Gastroesophageal sphincter (tissue), 4 donors: ENCODE data around the gene UGT1A8. TPM values are rescaled to one million over a fixed set of nuclear protein-coding genes. Genes with fewer than 3 reads are reported as not detected.
"Not testable (repeated sequence)": the region's sequence is repeated elsewhere in the genome, so short reads cannot be mapped to it uniquely, and the experiment has no call there.

ENCODE experiments used
- ATAC-seq: fragments of 150-250 bp; one replicate; pipeline ENCODE4 v1.9.1; 2016; ENCODE audit warnings: mild to moderate bottlenecking, moderate library complexity
- H3K27ac ChIP-seq, 4 donors: fragments of 200-600 bp; sonication (generic) in 3 of 4; 1 replicate in 3 of 4; 2 replicates in 1 of 4; pipeline ENCODE4 v1.5.1; 2016 to 2019
- H3K27me3 ChIP-seq: fragments of 200-600 bp; sonication (generic); one replicate; pipeline ENCODE4 v1.5.1; 2019
- H3K36me3 ChIP-seq, 2 donors: fragments of 200-600 bp; sonication (generic); one replicate each; pipeline ENCODE4 v1.5.1; 2019; ENCODE audit warnings: control low read depth in 1 of 2
- H3K4me1 ChIP-seq, 3 donors: fragments of 200-600 bp; sonication (generic); 1 replicate in 2 of 3; 2 replicates in 1 of 3; pipeline ENCODE4 v1.5.1; 2016 to 2019; ENCODE audit warnings: control low read depth in 2 of 3
- H3K4me3 ChIP-seq, 2 donors: fragments of 200-600 bp; sonication (generic); one replicate each; pipeline ENCODE4 v1.5.1; 2019; ENCODE audit warnings: mild to moderate bottlenecking in 1 of 2, moderate library complexity in 1 of 2
- H3K9me3 ChIP-seq, 3 donors: fragments of 200-600 bp; sonication (generic); one replicate each; pipeline ENCODE4 v1.5.1; 2017 to 2019; ENCODE audit warnings: control low read depth in 2 of 3
- EP300 ChIP-seq: sonication (generic); formaldehyde crosslinking; IDR thresholded peaks from one replicate; pipeline ENCODE4 v1.6.1; 2017; ENCODE audit warnings: antibody characterized with exemption, mild to moderate bottlenecking
- POLR2A ChIP-seq, 2 donors: fragments of 450-650 bp; IDR thresholded peaks; one replicate each; pipeline ENCODE4 v1.6.1; 2017; ENCODE audit warnings: antibody characterized with exemption in 2 of 2, mild to moderate bottlenecking in 2 of 2, moderate library complexity in 1 of 2
- POLR2AphosphoS5 ChIP-seq: sonication (generic); formaldehyde crosslinking; IDR thresholded peaks from one replicate; pipeline ENCODE4 v1.6.1; 2017; ENCODE audit warnings: antibody characterized with exemption
- WGBS, 2 donors: methylation state at CpG; one replicate each; pipeline ENCODE4 v1.1.5; 2018; ENCODE audit warnings: low coverage in 1 of 2; 5-methylcytosine and 5-hydroxymethylcytosine counted together
- total RNA-seq, 4 donors: library from RNA; depleted of rRNA; stranded (reverse); fragments of >200 nt; gene quantifications; one replicate each; pipeline ENCODE4 v1.1.0, GENCODE V29; 2016
- TF ChIP-seq, protein P1 (sequence below), 4 experiments: fragments of 200-600 bp in 2 of 4; fragments of 450-650 bp in 2 of 4; sonication (generic) in 1 of 4; IDR thresholded peaks; one replicate each; pipeline ENCODE4 v1.5.1; 2017 to 2019; ENCODE audit warnings: antibody characterized with exemption in 4 of 4, mild to moderate bottlenecking in 2 of 4, moderate library complexity in 2 of 4

The UGT1A8 gene
- total RNA-seq, 4 donors from 2014 or later, result not detected

DNA sequence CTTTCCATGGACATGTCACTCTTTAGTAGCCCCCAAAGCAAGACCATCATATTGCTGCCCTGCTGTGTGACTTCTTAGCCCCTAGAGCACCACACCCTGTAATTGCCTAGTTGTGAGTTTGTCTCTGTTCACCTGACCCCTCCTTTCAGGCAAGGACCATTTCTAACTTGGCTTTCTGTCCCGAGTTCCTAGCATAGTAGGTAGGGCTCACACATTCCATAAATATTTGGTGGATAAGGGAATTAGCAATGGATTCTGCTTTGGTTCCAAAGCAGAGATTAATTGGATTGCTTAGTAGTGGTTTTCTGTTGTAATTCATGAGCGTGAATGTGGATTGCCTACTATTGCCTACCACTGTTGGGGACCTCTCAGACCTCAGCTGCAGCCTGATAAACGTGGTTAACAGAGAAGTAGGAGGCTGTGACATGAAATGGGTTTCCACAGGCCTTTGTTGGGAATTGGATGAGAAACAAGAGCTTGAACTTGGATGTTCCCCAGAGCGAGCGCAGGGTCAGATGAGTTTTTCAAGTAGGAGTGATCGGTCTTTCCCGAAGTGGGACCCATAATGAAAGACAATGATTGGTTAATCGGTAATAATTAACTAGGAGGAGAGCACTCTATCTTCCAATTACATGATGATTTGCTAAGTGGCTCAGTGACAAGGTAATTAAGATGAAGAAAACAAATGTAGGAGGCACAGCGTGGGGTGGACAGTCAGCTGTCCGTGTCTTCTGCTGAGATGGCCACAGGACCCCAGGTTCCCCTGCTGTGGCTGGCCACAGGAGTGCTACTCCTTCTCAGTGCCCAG lies 129.2 kb downstream of the UGT1A8 start:
- Histone ChIP-seq H3K4me3 (no peak overlapping the region), H3K36me3 (no peaks in the 10 kb centered on the region), H3K9me3 (no peaks in the 10 kb centered on the region), H3K4me1 (no peaks in the 10 kb centered on the region), H3K27ac (no peak overlapping the region), H3K27me3 (peaks cover 3% of the 10 kb centered on the region)
- WGBS, 2 donors, result 84 to 86% methylated on average over 7 to 9 of the region's 10 CpGs
- TF ChIP-seq POLR2AphosphoS5, result no peak
- TF ChIP-seq POLR2A (IDR thresholded peaks at IDR 0.05), result no peak
- TF ChIP-seq, protein P1, sequence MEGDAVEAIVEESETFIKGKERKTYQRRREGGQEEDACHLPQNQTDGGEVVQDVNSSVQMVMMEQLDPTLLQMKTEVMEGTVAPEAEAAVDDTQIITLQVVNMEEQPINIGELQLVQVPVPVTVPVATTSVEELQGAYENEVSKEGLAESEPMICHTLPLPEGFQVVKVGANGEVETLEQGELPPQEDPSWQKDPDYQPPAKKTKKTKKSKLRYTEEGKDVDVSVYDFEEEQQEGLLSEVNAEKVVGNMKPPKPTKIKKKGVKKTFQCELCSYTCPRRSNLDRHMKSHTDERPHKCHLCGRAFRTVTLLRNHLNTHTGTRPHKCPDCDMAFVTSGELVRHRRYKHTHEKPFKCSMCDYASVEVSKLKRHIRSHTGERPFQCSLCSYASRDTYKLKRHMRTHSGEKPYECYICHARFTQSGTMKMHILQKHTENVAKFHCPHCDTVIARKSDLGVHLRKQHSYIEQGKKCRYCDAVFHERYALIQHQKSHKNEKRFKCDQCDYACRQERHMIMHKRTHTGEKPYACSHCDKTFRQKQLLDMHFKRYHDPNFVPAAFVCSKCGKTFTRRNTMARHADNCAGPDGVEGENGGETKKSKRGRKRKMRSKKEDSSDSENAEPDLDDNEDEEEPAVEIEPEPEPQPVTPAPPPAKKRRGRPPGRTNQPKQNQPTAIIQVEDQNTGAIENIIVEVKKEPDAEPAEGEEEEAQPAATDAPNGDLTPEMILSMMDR (IDR thresholded peaks at IDR 0.05), result no peak
- TF ChIP-seq EP300, result no peak
- no peak for ATAC-seq

DNA sequence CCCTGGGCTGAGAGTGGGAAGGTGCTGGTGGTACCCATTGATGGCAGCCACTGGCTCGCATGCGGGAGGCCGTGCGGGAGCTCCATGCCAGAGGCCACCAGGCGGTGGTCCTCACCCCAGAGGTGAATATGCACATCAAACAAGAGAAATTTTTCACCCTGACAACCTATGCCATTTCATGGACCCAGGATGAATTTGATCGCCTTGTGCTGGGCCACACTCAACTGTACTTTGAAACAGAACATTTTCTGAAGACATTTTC lies 129.8 kb downstream of the UGT1A8 start:
- TF ChIP-seq, protein P1 (IDR thresholded peaks at IDR 0.05), result no peak
- no peak for TF ChIP-seq EP300
- TF ChIP-seq POLR2AphosphoS5, result no peak
- TF ChIP-seq POLR2A (IDR thresholded peaks at IDR 0.05), result no peak
- no peak for ATAC-seq
- Histone ChIP-seq H3K27ac (no peak overlapping the region), H3K4me1 (no peaks in the 10 kb centered on the region), H3K36me3 (no peaks in the 10 kb centered on the region), H3K4me3 (no peak overlapping the region), H3K27me3 (no peaks in the 10 kb centered on the region), H3K9me3 (no peaks in the 10 kb centered on the region)
- 73 to 93% methylated on average over 4 to 6 of the region's 6 CpGs for WGBS, 2 donors

DNA sequence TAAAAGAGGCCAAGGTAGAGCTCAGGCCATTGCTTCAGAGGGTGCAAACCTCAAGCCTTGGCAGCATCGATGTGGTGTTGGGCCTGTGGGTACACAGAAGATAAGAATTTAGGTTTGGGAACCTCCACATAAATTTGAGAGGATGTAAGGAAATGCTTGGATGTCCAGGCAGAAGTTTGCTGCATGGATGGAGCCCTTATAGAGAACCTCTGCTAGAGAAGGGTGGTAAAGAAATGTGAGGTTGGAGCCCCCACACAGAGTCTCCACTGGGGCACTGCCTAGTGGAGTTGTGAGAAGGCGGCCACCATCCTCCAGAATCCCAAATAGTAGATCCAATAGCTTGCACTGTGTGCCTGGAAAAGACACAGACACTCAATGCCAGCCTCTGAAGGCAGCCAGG lies 133.3 kb downstream of the UGT1A8 start:
- 40 to 69% methylated on average over 1 to 2 of the region's 2 CpGs for WGBS, 2 donors
- not testable (repeated sequence) for ATAC-seq, H3K9me3 ChIP-seq, H3K4me3 ChIP-seq, H3K4me1 ChIP-seq, H3K27ac ChIP-seq, H3K36me3 ChIP-seq, H3K27me3 ChIP-seq

DNA sequence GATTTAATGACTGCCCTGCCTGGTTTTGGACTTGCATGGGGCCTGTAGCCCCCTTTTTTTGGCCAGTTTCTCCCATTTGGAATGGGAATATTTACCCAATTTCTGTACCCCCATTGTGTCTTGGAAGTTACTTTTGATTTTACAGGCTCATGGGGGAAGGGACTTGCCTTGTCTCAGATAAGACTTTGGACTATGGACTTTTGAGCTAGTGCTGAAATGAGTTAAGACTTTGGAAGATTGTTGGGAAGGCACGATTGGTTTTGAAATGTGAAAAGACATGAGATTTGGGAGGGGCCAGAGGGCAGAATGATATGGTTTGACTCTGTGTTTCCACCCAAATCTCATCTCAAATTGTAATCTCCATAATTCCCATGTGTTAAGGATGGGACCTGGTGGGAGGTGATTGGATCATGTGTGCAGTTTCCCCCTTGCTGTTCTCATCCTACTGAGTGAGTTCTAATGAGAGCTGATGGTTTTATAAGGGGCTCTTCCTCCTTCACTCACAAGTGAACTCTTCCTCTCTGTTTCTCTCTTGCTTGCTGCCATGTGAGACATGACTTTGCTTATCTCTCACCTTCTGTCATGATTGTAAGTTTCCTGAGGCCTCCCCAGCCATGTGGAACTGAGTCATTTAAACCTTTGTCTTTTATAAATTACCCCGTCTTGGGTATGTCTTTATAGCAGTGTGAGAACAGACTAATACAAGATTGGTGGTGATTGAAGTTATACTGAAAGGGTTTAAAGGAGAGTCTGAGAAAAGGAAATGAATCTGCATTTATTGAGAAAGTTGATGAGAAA lies 134.0 kb downstream of the UGT1A8 start:
- not testable (repeated sequence) for ATAC-seq, H3K27me3 ChIP-seq, H3K27ac ChIP-seq, H3K4me3 ChIP-seq, H3K36me3 ChIP-seq, H3K9me3 ChIP-seq, H3K4me1 ChIP-seq
- WGBS, 2 donors, result 50 to 86% methylated on average over 1 of the region's 2 CpGs

DNA sequence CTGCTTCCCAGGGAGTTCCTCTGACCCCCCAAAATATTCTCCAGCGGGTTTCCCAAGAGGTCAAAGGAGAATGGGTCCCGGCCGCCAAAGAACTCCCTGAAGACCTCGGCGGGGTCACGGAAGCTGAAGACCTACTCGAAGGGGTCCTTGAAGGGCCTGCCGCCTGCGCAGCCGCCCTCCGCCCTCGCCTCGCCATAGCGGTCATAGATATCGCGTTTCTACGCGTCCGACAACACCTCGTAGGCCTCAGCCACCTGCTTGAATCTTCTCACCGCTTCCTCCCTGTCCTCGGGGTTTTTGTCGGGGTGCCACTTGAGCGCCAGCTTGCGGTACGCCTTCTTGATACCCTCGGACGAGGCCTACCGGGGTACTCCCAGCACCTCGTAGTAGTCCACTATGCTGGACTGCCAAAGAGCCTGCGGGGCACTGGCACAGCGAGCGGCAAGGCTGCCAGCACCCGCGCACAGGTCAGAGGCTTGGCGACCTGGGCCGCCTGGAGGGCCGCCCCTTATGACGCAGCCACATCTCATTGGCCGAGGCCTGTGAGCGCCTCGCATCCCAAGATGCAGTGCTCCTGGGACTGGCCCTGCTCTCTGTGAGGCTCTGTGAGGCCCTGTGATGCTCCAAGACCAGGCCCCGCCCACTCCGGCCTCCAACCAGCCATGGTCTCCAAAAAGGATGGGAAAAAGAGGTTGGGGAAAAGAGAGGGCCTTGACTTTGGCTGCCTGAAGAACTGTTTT lies 137.6 kb downstream of the UGT1A8 start:
- TF ChIP-seq, protein P1 (IDR thresholded peaks at IDR 0.05), result no peak
- TF ChIP-seq EP300 (no peak), POLR2AphosphoS5 (no peak), POLR2A (IDR thresholded peaks at IDR 0.05) (no peak)
- no peaks in the 10 kb centered on the region for H3K36me3 ChIP-seq
- no peak overlapping the region for H3K4me3 ChIP-seq
- no peaks in the 10 kb centered on the region for H3K27me3 ChIP-seq
- no peak overlapping the region for H3K27ac ChIP-seq
- 88 to 97% methylated on average over 6 to 18 of the region's 44 CpGs for WGBS, 2 donors
- no peaks in the 10 kb centered on the region for H3K4me1 ChIP-seq
- no peaks in the 10 kb centered on the region for H3K9me3 ChIP-seq
- ATAC-seq, result no peak
